HEK293 (cell line): ENCODE results near the gene PRSS23.

ENCODE experiments used
- CTCF ChIA-PET: fragments of 350-600 bp; formaldehyde crosslinking; extraction: SDS; loops from one replicate; lab custom pipeline; 2021; ENCODE audit warnings: antibody characterized with exemption; lab: Yijun Ruan, JAX
- POLR2A ChIA-PET: fragments of 300-600 bp; formaldehyde crosslinking; extraction: SDS; loops from one replicate; lab custom pipeline; 2020; ENCODE audit warnings: antibody characterized with exemption, inconsistent platforms; lab: Yijun Ruan, JAX
- H3K27ac ChIP-seq: fragments of 200-500 bp; sonication (Bioruptor generic); 2 replicates; pipeline ENCODE4 v1.5.1; 2014; ENCODE audit warnings: low read depth, low read length, control low read depth, inconsistent platforms; ENCODE audit errors: extremely low read depth
- H3K36me3 ChIP-seq, 2 experiments: fragments of 200-500 bp in 1 of 2; sonication (Bioruptor generic) in 1 of 2; 1 replicate in 1 of 2; 2 replicates in 1 of 2; pipeline ENCODE4 v1.5.1; 2014 to 2017; ENCODE audit warnings: inconsistent platforms in 2 of 2, low read length in 2 of 2; ENCODE audit not compliant: control insufficient read depth in 2 of 2, insufficient read depth in 1 of 2
- H3K4me1 ChIP-seq: fragments of 200-500 bp; sonication (Bioruptor generic); 2 replicates; pipeline ENCODE4 v1.5.1; 2014; ENCODE audit warnings: mild to moderate bottlenecking, low read length, inconsistent platforms; ENCODE audit not compliant: control insufficient read depth, insufficient read depth
- H3K4me3 ChIP-seq: 2 replicates; pipeline ENCODE4 v1.5.1; 2011; ENCODE audit warnings: low read depth, mild to moderate bottlenecking, control low read depth, low read length, moderate library complexity
- H3K9me3 ChIP-seq: fragments of 200-500 bp; sonication (Bioruptor generic); 2 replicates; pipeline ENCODE4 v1.5.1; 2014; ENCODE audit warnings: low read depth, low read length, inconsistent platforms; ENCODE audit not compliant: control insufficient read depth, insufficient read depth
- INSM2 ChIP-seq: fragments of 450-650 bp; formaldehyde crosslinking; IDR thresholded peaks from 2 replicates; pipeline ENCODE4 v1.5.1; 2016; ENCODE audit warnings: missing biosample characterization, missing genetic modification characterization
- KLF17 ChIP-seq: fragments of 450-650 bp; formaldehyde crosslinking; IDR thresholded peaks from 2 replicates; pipeline ENCODE4 v1.5.1; 2016; ENCODE audit warnings: missing biosample characterization, missing genetic modification characterization
- OSR2 ChIP-seq: fragments of 450-650 bp; formaldehyde crosslinking; IDR thresholded peaks from 2 replicates; pipeline ENCODE4 v1.5.1; 2016; ENCODE audit warnings: missing biosample characterization, missing genetic modification characterization
- OVOL3 ChIP-seq: fragments of 450-650 bp; formaldehyde crosslinking; IDR thresholded peaks from 2 replicates; pipeline ENCODE4 v1.5.1; 2016; ENCODE audit warnings: missing biosample characterization, missing genetic modification characterization
- RBAK ChIP-seq: fragments of 450-650 bp; formaldehyde crosslinking; IDR thresholded peaks from 2 replicates; pipeline ENCODE4 v1.5.1; 2016; ENCODE audit warnings: missing biosample characterization, missing genetic modification characterization
- SETDB1 ChIP-seq: IDR thresholded peaks from one replicate; pipeline ENCODE4 v1.6.1; 2017; ENCODE audit warnings: mild to moderate bottlenecking, low read length, moderate library complexity, mixed read lengths; ENCODE audit not compliant: insufficient read length
- TRIM28 ChIP-seq: IDR thresholded peaks from 2 replicates; pipeline ENCODE4 v1.6.1; 2011; ENCODE audit warnings: low read length, control low read depth, borderline replicate concordance
- TSHZ1 ChIP-seq: fragments of 450-650 bp; formaldehyde crosslinking; IDR thresholded peaks from 2 replicates; pipeline ENCODE4 v1.5.1; 2016; ENCODE audit warnings: missing biosample characterization, missing genetic modification characterization, borderline replicate concordance
- ZEB2 ChIP-seq: fragments of 450-650 bp; formaldehyde crosslinking; IDR thresholded peaks from 2 replicates; pipeline ENCODE4 v1.5.1; 2016; ENCODE audit warnings: missing biosample characterization, missing genetic modification characterization
- ZFP37 ChIP-seq: fragments of 450-650 bp; formaldehyde crosslinking; IDR thresholded peaks from 2 replicates; pipeline ENCODE4 v1.5.1; 2016; ENCODE audit warnings: missing biosample characterization, missing genetic modification characterization
- ZNF10 ChIP-seq: fragments of 450-650 bp; formaldehyde crosslinking; IDR thresholded peaks from 2 replicates; pipeline ENCODE4 v1.5.1; 2017; ENCODE audit warnings: missing biosample characterization, missing genetic modification characterization
- ZNF16 ChIP-seq: fragments of 450-650 bp; formaldehyde crosslinking; IDR thresholded peaks from 2 replicates; pipeline ENCODE4 v1.5.1; 2016; ENCODE audit warnings: low read depth, missing biosample characterization, missing genetic modification characterization
- ZNF311 ChIP-seq: fragments of 450-650 bp; formaldehyde crosslinking; IDR thresholded peaks from 2 replicates; pipeline ENCODE4 v1.5.1; 2017; ENCODE audit warnings: missing biosample characterization, missing genetic modification characterization, borderline replicate concordance
- ZNF362 ChIP-seq: fragments of 450-650 bp; formaldehyde crosslinking; IDR thresholded peaks from 2 replicates; pipeline ENCODE4 v1.5.1; 2016; ENCODE audit warnings: missing biosample characterization, missing genetic modification characterization
- ZNF37A ChIP-seq: fragments of 450-650 bp; IDR thresholded peaks from 2 replicates; pipeline ENCODE4 v1.5.1; 2018; ENCODE audit warnings: missing biosample characterization, missing genetic modification characterization
- ZNF555 ChIP-seq: fragments of 450-650 bp; formaldehyde crosslinking; conservative IDR thresholded peaks from 2 replicates; pipeline ENCODE4 v1.5.1; 2017; ENCODE audit warnings: missing biosample characterization, mild to moderate bottlenecking, missing genetic modification characterization, inconsistent platforms
- ZNF561 ChIP-seq: fragments of 450-650 bp; IDR thresholded peaks from 2 replicates; pipeline ENCODE4 v1.5.1; 2018; ENCODE audit warnings: missing biosample characterization, missing genetic modification characterization, borderline replicate concordance
- ZNF776 ChIP-seq: fragments of 450-650 bp; formaldehyde crosslinking; IDR thresholded peaks from 2 replicates; pipeline ENCODE4 v1.5.0; 2017; ENCODE audit warnings: missing biosample characterization, missing genetic modification characterization, borderline replicate concordance
- ZSCAN23 ChIP-seq: fragments of 450-650 bp; formaldehyde crosslinking; IDR thresholded peaks from 2 replicates; pipeline ENCODE4 v1.5.1; 2016; ENCODE audit warnings: missing biosample characterization, missing genetic modification characterization
- TF ChIP-seq, protein P1 (sequence below): fragments of 450-650 bp; formaldehyde crosslinking; IDR thresholded peaks from 2 replicates; pipeline ENCODE4 v1.5.1; 2016; ENCODE audit warnings: missing biosample characterization, missing genetic modification characterization
- TF ChIP-seq, protein P2 (sequence below): fragments of 450-650 bp; formaldehyde crosslinking; IDR thresholded peaks from 2 replicates; pipeline ENCODE4 v1.5.1; 2017; ENCODE audit warnings: missing biosample characterization, missing genetic modification characterization
- TF ChIP-seq, protein P3 (sequence below): fragments of 450-650 bp; formaldehyde crosslinking; IDR thresholded peaks from 2 replicates; pipeline ENCODE4 v1.5.1; 2017; ENCODE audit warnings: missing biosample characterization, missing genetic modification characterization

PRSS23 gene

GRCh38 chr11:86787656-86788055 lies 12.7 kb upstream of the PRSS23 start (continued):
- TF ChIP-seq ZNF10 (no peak), KLF17 (no peak), ZNF362 (tag by site-specific recombination) (no peak), TRIM28 (no peak), ZNF776 (tag by site-specific recombination) (no peak), ZNF311 (no peak), ZNF16 (no peak)
- TF ChIP-seq, protein P1, sequence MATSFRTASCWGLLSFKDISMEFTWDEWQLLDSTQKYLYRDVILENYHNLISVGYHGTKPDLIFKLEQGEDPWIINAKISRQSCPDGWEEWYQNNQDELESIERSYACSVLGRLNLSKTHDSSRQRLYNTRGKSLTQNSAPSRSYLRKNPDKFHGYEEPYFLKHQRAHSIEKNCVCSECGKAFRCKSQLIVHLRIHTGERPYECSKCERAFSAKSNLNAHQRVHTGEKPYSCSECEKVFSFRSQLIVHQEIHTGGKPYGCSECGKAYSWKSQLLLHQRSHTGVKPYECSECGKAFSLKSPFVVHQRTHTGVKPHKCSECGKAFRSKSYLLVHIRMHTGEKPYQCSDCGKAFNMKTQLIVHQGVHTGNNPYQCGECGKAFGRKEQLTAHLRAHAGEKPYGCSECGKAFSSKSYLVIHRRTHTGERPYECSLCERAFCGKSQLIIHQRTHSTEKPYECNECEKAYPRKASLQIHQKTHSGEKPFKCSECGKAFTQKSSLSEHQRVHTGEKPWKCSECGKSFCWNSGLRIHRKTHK = no peak
- TF ChIP-seq, all 188 proteins: peak for 0

DNA sequence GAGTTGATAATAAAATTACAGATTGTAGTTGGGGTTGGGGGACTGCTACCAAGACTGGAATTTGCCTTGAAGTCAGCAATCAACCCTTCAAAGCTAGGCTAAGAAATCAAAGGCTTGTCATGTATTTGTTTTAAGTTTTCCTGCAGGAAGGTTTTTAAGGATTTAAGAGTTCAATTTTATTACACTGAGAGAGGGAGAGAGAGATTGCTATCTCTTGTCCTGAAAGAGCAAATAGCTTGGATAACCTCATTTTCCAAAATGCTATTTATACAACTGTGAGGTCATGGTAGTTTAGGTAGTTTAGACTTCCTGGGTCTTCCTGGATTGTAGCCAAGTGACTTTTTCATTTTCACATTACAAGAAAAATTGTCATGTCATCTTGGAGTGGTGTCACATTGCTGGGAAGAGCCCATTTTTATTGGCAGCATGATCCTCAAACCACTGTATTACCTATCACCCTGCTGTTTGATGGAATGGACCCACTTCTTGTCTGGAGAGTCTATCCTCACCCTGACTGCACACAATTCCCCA lies 10.1 kb upstream of the PRSS23 start:
- H3K36me3 ChIP-seq = no peaks in the 10 kb centered on the region
- ChIA-PET POLR2A (interaction anchor here (1.0 to 1.4 kb wide), 3 partner anchors 9 to 333 kb away, joined by 3 to 4 read pairs (median 4); partner anchors contain the start of gene PRSS23), CTCF (interaction anchor here (0.7 to 1.2 kb wide), 3 partner anchors 9 to 1103 kb away, joined by 3 to 4 read pairs (median 3); no protein-coding TSS in a partner anchor)
- no peaks in the 10 kb centered on the region for H3K9me3 ChIP-seq
- peak overlapping the region; percentile 77 for H3K27ac ChIP-seq
- peaks cover 32% of the 10 kb centered on the region for H3K4me1 ChIP-seq
- no peak overlapping the region for H3K4me3 ChIP-seq
- TF ChIP-seq, protein P2, sequence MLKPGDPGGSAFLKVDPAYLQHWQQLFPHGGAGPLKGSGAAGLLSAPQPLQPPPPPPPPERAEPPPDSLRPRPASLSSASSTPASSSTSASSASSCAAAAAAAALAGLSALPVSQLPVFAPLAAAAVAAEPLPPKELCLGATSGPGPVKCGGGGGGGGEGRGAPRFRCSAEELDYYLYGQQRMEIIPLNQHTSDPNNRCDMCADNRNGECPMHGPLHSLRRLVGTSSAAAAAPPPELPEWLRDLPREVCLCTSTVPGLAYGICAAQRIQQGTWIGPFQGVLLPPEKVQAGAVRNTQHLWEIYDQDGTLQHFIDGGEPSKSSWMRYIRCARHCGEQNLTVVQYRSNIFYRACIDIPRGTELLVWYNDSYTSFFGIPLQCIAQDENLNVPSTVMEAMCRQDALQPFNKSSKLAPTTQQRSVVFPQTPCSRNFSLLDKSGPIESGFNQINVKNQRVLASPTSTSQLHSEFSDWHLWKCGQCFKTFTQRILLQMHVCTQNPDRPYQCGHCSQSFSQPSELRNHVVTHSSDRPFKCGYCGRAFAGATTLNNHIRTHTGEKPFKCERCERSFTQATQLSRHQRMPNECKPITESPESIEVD = peak; percentile 97
- peak; percentile 97 for TF ChIP-seq OSR2 (tag by site-specific recombination)
- peak; percentile 55; the same call in 1 of the 2 replicates for TF ChIP-seq TSHZ1 (tag by site-specific recombination)
- no peak for TF ChIP-seq ZNF37A
- TF ChIP-seq RBAK = no peak
- TF ChIP-seq SETDB1 = peak; percentile 42
- TF ChIP-seq INSM2 = peak; percentile 64; the same call in 1 of the 2 replicates
- TF ChIP-seq, protein P3, sequence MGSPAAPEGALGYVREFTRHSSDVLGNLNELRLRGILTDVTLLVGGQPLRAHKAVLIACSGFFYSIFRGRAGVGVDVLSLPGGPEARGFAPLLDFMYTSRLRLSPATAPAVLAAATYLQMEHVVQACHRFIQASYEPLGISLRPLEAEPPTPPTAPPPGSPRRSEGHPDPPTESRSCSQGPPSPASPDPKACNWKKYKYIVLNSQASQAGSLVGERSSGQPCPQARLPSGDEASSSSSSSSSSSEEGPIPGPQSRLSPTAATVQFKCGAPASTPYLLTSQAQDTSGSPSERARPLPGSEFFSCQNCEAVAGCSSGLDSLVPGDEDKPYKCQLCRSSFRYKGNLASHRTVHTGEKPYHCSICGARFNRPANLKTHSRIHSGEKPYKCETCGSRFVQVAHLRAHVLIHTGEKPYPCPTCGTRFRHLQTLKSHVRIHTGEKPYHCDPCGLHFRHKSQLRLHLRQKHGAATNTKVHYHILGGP (tag by site-specific recombination) = peak; percentile 46
- TF ChIP-seq ZFP37 (tag by site-specific recombination) = 0 out of 2 replicates have a peak, but pooled peaks have one; percentile 25
- TF ChIP-seq ZNF561 (tag by site-specific recombination) = peak; percentile 74; the same call in 1 of the 2 replicates
- TF ChIP-seq ZSCAN23 (tag by site-specific recombination) = peak; percentile 73; the same call in 1 of the 2 replicates
- TF ChIP-seq ZNF555 (tag by site-specific recombination) = no peak
- peak; percentile 82; the same call in 1 of the 2 replicates for TF ChIP-seq ZEB2 (tag by site-specific recombination)
- no peak for TF ChIP-seq OVOL3 (tag by site-specific recombination)
